Cardiac fibroblast (primary cell): ENCODE measurements around the gene GRID2.
"Not testable (repeated sequence)": the region's sequence is repeated elsewhere in the genome, so short reads cannot be mapped to it uniquely, and the experiment has no call there.

ENCODE experiments used
- DNase-seq, 2 donors: peaks; one replicate each; pipeline versions ENCODE4 v3.0.0 to v3.0.0-alpha.2; 2010; ENCODE audit warnings: low read depth in 2 of 2
- H3K4me3 ChIP-seq, 2 donors: replicated peaks in 1 of 2; 1 replicate in 1 of 2; 2 replicates in 1 of 2; pipeline ENCODE4 v1.5.1; 2011; ENCODE audit warnings: low read depth in 2 of 2, low read length in 2 of 2, mild to moderate bottlenecking in 2 of 2, moderate library complexity in 1 of 2
- TF ChIP-seq, protein P1 (sequence below): IDR thresholded peaks from one replicate; pipeline ENCODE4 v1.5.1; 2011; ENCODE audit warnings: low read depth, mild to moderate bottlenecking, low read length, inconsistent platforms

GRID2 gene

DNA sequence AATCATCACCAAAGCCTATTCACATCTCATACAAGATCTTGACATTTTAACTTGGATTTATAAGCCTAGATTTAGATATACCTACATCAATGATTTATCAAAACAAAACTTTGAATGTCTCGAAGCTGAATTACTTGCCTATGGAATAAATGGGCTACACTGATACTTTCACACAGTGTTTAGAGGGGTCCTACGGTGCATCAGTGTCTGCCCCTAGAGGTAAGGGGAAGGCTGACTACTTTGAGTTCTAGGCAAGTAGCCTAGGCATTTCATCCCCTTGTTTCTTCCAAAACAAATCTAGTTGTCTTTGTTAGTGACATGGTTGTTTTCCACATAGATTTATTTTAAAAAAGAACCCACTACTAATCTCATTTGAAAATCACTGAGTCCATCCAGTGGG lies 1366.7 kb downstream of the GRID2 start:
- no peak for DNase-seq
- TF ChIP-seq, protein P1, sequence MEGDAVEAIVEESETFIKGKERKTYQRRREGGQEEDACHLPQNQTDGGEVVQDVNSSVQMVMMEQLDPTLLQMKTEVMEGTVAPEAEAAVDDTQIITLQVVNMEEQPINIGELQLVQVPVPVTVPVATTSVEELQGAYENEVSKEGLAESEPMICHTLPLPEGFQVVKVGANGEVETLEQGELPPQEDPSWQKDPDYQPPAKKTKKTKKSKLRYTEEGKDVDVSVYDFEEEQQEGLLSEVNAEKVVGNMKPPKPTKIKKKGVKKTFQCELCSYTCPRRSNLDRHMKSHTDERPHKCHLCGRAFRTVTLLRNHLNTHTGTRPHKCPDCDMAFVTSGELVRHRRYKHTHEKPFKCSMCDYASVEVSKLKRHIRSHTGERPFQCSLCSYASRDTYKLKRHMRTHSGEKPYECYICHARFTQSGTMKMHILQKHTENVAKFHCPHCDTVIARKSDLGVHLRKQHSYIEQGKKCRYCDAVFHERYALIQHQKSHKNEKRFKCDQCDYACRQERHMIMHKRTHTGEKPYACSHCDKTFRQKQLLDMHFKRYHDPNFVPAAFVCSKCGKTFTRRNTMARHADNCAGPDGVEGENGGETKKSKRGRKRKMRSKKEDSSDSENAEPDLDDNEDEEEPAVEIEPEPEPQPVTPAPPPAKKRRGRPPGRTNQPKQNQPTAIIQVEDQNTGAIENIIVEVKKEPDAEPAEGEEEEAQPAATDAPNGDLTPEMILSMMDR: no peak
- no peak overlapping the region for H3K4me3 ChIP-seq

- DNase-seq: no peak
- TF ChIP-seq, protein P1: no peak
Measured at GRCh38 chr4:93671093-93671492, 1367.3 kb downstream of the GRID2 start.

DNA sequence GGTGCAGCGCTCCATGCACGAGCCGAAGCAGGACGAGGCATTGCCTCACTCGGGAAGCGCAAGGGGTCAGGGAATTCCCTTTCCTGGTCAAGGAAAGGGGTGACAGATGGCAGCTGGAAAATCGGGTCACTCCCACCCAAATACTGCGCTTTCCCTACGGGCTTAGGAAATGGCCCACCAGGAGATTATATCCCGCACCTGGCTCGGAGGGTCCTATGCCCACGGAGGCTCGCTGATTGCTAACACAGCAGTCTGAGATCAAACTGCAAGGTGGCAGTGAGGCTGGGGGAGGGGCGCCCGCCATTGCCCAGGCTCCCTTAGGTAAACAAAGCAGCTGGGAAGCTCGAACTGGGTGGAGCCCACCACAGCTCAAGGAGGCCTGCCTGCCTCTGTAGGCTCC lies 1373.2 kb downstream of the GRID2 start:
- H3K4me3 ChIP-seq, DNase-seq: not testable (repeated sequence)

More at GRCh38 chr4:93671093-93671492, 1367.3 kb downstream of the GRID2 start:
- no peak overlapping the region for H3K4me3 ChIP-seq

DNA sequence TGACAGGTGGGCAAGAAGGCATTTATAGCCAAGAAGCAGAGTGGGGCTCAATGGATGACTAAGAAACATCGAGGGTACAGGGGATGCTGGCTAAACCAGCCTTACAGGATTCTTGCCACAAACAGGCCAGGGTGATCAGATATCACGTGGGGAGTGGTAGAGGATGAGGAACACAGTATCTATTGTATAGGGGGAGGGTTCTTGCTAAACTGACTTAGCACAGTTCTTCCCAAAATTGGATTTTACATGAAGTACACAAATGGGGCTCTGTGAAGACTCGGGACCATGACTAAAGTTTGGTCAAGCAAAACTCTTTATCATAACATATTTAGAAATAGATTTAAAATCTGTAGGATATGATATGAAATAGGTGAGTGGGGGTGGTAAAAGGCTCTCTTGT lies 1380.8 kb downstream of the GRID2 start:
- TF ChIP-seq, protein P1: no peak
- H3K4me3 ChIP-seq: no peak overlapping the region
- no peak for DNase-seq

GRCh38 chr4:93687304-93687703 lies 1383.5 kb downstream of the GRID2 start:
- TF ChIP-seq, protein P1: no peak
- no peak for DNase-seq
- no peak overlapping the region for H3K4me3 ChIP-seq

- TF ChIP-seq, protein P1: no peak
- no peak for DNase-seq
- H3K4me3 ChIP-seq: no peak overlapping the region
Measured at GRCh38 chr4:93688978-93689377, 1385.2 kb downstream of the GRID2 start.

DNA sequence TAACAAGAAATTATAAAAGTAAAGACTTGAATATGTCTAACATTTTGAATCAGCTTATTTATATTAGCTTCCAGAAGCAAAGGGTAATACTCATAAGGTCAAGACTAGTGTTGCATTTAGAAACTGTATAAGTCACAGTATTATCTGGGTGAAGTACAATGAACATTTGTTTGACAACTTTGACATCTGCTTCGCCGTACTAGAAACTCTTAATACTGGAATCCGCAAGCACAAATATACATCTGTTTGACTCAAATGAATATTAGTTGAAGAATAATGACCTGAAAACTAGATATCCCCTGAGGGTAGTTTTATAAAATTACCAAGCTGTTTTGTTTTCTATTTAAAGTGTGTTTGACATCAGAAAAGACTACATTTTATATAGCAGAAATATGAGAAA lies 1389.4 kb downstream of the GRID2 start:
- TF ChIP-seq, protein P1: no peak
- H3K4me3 ChIP-seq: no peak overlapping the region
- DNase-seq: no peak

DNA sequence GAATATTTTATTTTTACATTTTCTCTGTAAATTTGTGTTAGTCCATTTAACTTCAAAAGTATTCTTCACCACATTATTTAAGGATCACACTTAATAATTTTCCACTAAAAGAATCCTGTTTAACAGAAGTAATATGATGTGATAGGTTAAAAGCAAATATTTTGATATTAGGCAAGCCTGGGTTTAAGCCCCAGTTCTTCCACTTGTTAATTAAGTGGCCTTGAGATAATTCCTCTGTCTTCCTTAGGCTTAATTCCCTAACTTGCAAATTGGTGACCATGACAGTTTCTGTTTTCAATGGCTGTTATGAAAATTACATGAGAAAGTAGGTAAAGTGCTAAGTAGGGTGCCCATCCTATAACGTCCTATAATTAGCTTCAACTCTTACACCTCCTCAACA lies 1394.9 kb downstream of the GRID2 start:
- no peak overlapping the region for H3K4me3 ChIP-seq
- TF ChIP-seq, protein P1: no peak
- DNase-seq: no peak
